HepG2 (cell line): Measurements from ENCODE around the gene MAPK8. TPM values are rescaled to one million over a fixed set of nuclear protein-coding genes. Genes with fewer than 3 reads are reported as not detected.

ENCODE experiments used
- ATAC-seq: fragments of 200-7000 bp; cut with Tn5 transposase; 3 replicates; pipeline ENCODE4 v1.9.1; 2020; ENCODE audit warnings: mild to moderate bottlenecking, moderate library complexity
- BruUV-seq: library from RNA; stranded (reverse); fragments of 400-500 nt; replicated peaks from 2 replicates; lab custom pipeline; 2021; lab: Mats Ljungman, UMichigan
- CTCF ChIA-PET: fragments of 300-600 bp; formaldehyde crosslinking; extraction: SDS; loops from one replicate; lab custom pipeline; 2021; ENCODE audit warnings: low total read pairs, inconsistent platforms, low intra/inter-chr PET ratio; lab: Yijun Ruan, JAX
- POLR2A ChIA-PET: fragments of 350-600 bp; sonication (Branson Sonifier 250); formaldehyde crosslinking; loops from one replicate; lab custom pipeline; 2020; ENCODE audit warnings: antibody characterized with exemption, inconsistent platforms; lab: Yijun Ruan, JAX
- DNase-seq: peaks from one replicate; pipeline ENCODE4 v3.0.0-alpha.2; 2015; ENCODE audit warnings: low spot score
- FAIRE-seq: peaks from 3 replicates; lab custom pipeline; 2011; peaks lifted over from hg19 to GRCh38; lab: Jason Lieb, UNC
- H2AFZ ChIP-seq: one replicate; pipeline ENCODE4 v1.6.1; 2011; ENCODE audit warnings: low read length, inconsistent platforms
- H3K27ac ChIP-seq: fragments of 300-600 bp; 3 replicates; pipeline ENCODE4 v1.8.0; 2011; ENCODE audit warnings: mixed run types, mild to moderate bottlenecking, mixed read lengths, low read length, inconsistent platforms; ENCODE audit not compliant: insufficient read depth; ENCODE audit errors: extremely low read length
- H3K27me3 ChIP-seq, 2 experiments: fragments of 200-600 bp in 1 of 2; 2 replicates in 1 of 2; 3 replicates in 1 of 2; pipeline versions ENCODE4 v1.6.0 to v1.8.0; 2011; ENCODE audit warnings: low read length in 2 of 2, mild to moderate bottlenecking in 2 of 2, moderate library complexity in 2 of 2, inconsistent platforms in 1 of 2; ENCODE audit not compliant: insufficient read depth in 2 of 2, control insufficient read depth in 1 of 2
- H3K36me3 ChIP-seq, 2 experiments: fragments of 200-600 bp in 1 of 2; replicated peaks in 1 of 2; 2 replicates in 1 of 2; 3 replicates in 1 of 2; pipeline versions ENCODE4 v1.5.1 to v1.8.0; 2011; ENCODE audit warnings: low read length in 2 of 2, inconsistent platforms in 1 of 2; ENCODE audit not compliant: insufficient read depth in 2 of 2, control insufficient read depth in 1 of 2
- H3K4me1 ChIP-seq: 2 replicates; pipeline ENCODE4 v1.5.1; 2012; ENCODE audit warnings: low read length, inconsistent platforms; ENCODE audit not compliant: insufficient read depth
- H3K4me2 ChIP-seq: 2 replicates; pipeline ENCODE4 v1.6.0; 2011; ENCODE audit warnings: low read depth, low read length, inconsistent platforms
- H3K4me3 ChIP-seq, 3 experiments: fragments of 200-600 bp in 1 of 3; sonication (generic), shearing (Covaris generic) in 1 of 3; replicated peaks in 1 of 3; 2 replicates each; pipeline ENCODE4 v1.5.1; 2011 to 2016; ENCODE audit warnings: low read length in 3 of 3, inconsistent platforms in 2 of 3, low read depth in 2 of 3, mild to moderate bottlenecking in 2 of 3, control low read depth in 1 of 3, mixed read lengths in 1 of 3; ENCODE audit not compliant: insufficient read depth in 1 of 3
- H3K79me2 ChIP-seq: one replicate; pipeline ENCODE4 v1.6.1; 2011; ENCODE audit warnings: low read length, inconsistent platforms; ENCODE audit not compliant: insufficient read depth
- H3K9ac ChIP-seq: 2 replicates; pipeline ENCODE4 v1.6.0; 2011; ENCODE audit warnings: mild to moderate bottlenecking, low read depth, low read length, inconsistent platforms; ENCODE audit not compliant: insufficient read depth
- H3K9me3 ChIP-seq: 2 replicates; pipeline ENCODE4 v1.5.1; 2012; ENCODE audit warnings: mild to moderate bottlenecking, low read length
- H4K20me1 ChIP-seq: 2 replicates; pipeline ENCODE4 v1.6.0; 2011; ENCODE audit warnings: inconsistent platforms, mild to moderate bottlenecking, low read length, moderate library complexity; ENCODE audit not compliant: insufficient read depth
- CCAR2 ChIP-seq: fragments of 200-400 bp; formaldehyde crosslinking; optimal IDR thresholded peaks from 2 replicates; pipeline ENCODE3; 2018; ENCODE audit warnings: low read depth, mild to moderate bottlenecking, low read length, moderate library complexity
- DR1 ChIP-seq: sonication (generic); formaldehyde crosslinking; IDR thresholded peaks from 2 replicates; pipeline ENCODE4 v1.8.0; 2021; ENCODE audit warnings: mild to moderate bottlenecking, missing genetic modification reagents, inconsistent platforms
- FOXA3 ChIP-seq: IDR thresholded peaks from 2 replicates; pipeline ENCODE4 v1.6.1; 2016; ENCODE audit warnings: missing genetic modification reagents, missing compliant biosample characterization
- HBP1 ChIP-seq: IDR thresholded peaks from 2 replicates; pipeline ENCODE4 v1.6.1; 2016; ENCODE audit warnings: low read depth, control low read depth
- IKZF1 ChIP-seq: fragments of 450-650 bp; IDR thresholded peaks from 2 replicates; pipeline ENCODE4 v1.7.1; 2016
- MIXL1 ChIP-seq: IDR thresholded peaks from 2 replicates; pipeline ENCODE4 v1.6.1; 2016
- MXD1 ChIP-seq: sonication (generic); formaldehyde crosslinking; IDR thresholded peaks from 2 replicates; pipeline ENCODE4 v1.4.0; 2020; ENCODE audit warnings: mild to moderate bottlenecking, missing genetic modification reagents
- NCOA2 ChIP-seq: sonication (generic); formaldehyde crosslinking; IDR thresholded peaks from 2 replicates; pipeline ENCODE4 v1.8.0; 2022; ENCODE audit warnings: inconsistent platforms
- NFYB ChIP-seq: sonication (generic); formaldehyde crosslinking; IDR thresholded peaks from 2 replicates; pipeline ENCODE4 v1.4.0; 2020; ENCODE audit warnings: missing genetic modification reagents
- PAF1 ChIP-seq: IDR thresholded peaks from 2 replicates; pipeline ENCODE4 v1.6.1; 2016; ENCODE audit warnings: missing genetic modification reagents, missing compliant biosample characterization
- PAWR ChIP-seq: sonication (generic); formaldehyde crosslinking; IDR thresholded peaks from 2 replicates; pipeline ENCODE4 v1.4.0; 2020; ENCODE audit warnings: missing genetic modification reagents, mild to moderate bottlenecking, borderline replicate concordance
- PAX8 ChIP-seq: sonication (generic); formaldehyde crosslinking; IDR thresholded peaks from 2 replicates; pipeline ENCODE4 v1.8.0; 2022; ENCODE audit warnings: mild to moderate bottlenecking, missing genetic modification reagents, borderline replicate concordance
- SP4 ChIP-seq: sonication (generic); formaldehyde crosslinking; IDR thresholded peaks from 2 replicates; pipeline ENCODE4 v1.8.1; 2023; ENCODE audit warnings: mild to moderate bottlenecking, missing genetic modification reagents
- ZEB1 ChIP-seq: IDR thresholded peaks from 2 replicates; pipeline ENCODE4 v1.6.1; 2012; ENCODE audit warnings: mild to moderate bottlenecking, low read depth, inconsistent platforms; ENCODE audit not compliant: insufficient replicate concordance
- ZFP62 ChIP-seq: sonication (generic); formaldehyde crosslinking; IDR thresholded peaks from 2 replicates; pipeline ENCODE4 v1.4.0; 2020; ENCODE audit warnings: missing genetic modification reagents
- ZNF569 ChIP-seq: sonication (generic); formaldehyde crosslinking; IDR thresholded peaks from 2 replicates; pipeline ENCODE4 v1.5.0; 2020; ENCODE audit warnings: mild to moderate bottlenecking, missing genetic modification reagents, moderate library complexity, borderline replicate concordance
- ZNF772 ChIP-seq: sonication (generic); formaldehyde crosslinking; IDR thresholded peaks from 2 replicates; pipeline ENCODE4 v1.5.0; 2020; ENCODE audit warnings: mild to moderate bottlenecking, missing genetic modification reagents
- ZSCAN21 ChIP-seq: sonication (generic); formaldehyde crosslinking; IDR thresholded peaks from 2 replicates; pipeline ENCODE4 v1.8.0; 2022; ENCODE audit warnings: mild to moderate bottlenecking, missing genetic modification reagents, moderate library complexity, borderline replicate concordance
- in situ Hi-C: cut with HindIII; loops from 2 replicates; pipeline ENCODE4 v1.10.0; 2017; ENCODE audit warnings: low pct_unique_long_range_greater_than_20kb; ENCODE audit not compliant: extremely low pct_ligation_motif_present
- intact Hi-C: fragments of 100-400 bp; cut with micrococcal nuclease; formaldehyde crosslinking; loops from one replicate; pipeline ENCODE4 v1.10.0; 2022; ENCODE audit not compliant: unreplicated experiment
- polyA plus RNA-seq, 8 experiments: library from polyadenylated mRNA; depleted of rRNA in 3 of 8; stranded (reverse) in 7 of 8; unstranded in 1 of 8; fragments of >200 nt; fragmentation: Illumina TruSeq in 4 of 8; extraction: Trizol in 4 of 8; gene quantifications; 2 replicates each; pipeline versions ENCODE4 v1.2.1 to v1.2.3, GENCODE V29; 2011 to 2016; ENCODE audit warnings: low read depth in 4 of 8, missing spikeins in 1 of 8, mixed read lengths in 1 of 8; ENCODE audit not compliant: insufficient read depth in 1 of 8
- total RNA-seq, 5 experiments: library from RNA; depleted of rRNA; stranded (reverse); fragments of >200 nt; fragmentation: Illumina TruSeq; extraction: Trizol; gene quantifications; 2 replicates each; pipeline ENCODE4 v1.2.3, GENCODE V29; 2016; ENCODE audit warnings: low read depth in 1 of 5
- TF ChIP-seq, protein P1 (sequence below): sonication (generic); formaldehyde crosslinking; IDR thresholded peaks from 2 replicates; pipeline ENCODE4 v1.4.0; 2020; ENCODE audit warnings: mild to moderate bottlenecking, missing genetic modification reagents

Gene MAPK8
- total and polyA plus RNA-seq, 2 of the 13 experiments (the other 11 are each of a cell fraction or from before 2014, with no cell fraction given), result 41.6 to 47.3 TPM

DNA sequence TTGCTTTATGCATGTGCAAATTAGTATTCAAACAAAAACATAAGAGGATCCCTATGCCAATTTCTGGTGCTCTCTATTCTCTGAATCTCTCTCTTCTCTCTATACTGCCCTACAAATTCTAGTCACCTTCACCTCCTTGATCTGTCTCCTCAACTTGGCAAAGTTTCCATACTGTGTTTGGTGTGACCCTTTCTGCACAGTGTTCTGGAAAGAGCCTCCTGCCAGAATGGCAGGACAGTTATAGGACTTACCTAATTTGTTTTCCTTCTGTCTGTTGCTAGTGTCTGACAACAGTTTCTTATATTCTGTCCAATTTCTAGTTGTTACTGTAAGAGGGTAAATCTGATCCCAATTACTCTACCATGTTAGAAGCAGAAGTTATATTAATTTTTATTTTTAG lies 34.3 kb downstream of the MAPK8 start:
- Histone ChIP-seq H3K79me2 (no peaks in the 10 kb centered on the region), H3K4me1 (no peaks in the 10 kb centered on the region), H3K4me3 (no peak overlapping the region), H3K27me3 (no peaks in the 10 kb centered on the region), H3K27ac (no peak overlapping the region), H3K36me3 (no peaks in the 10 kb centered on the region), H2AFZ (no peak overlapping the region), H3K9me3 (no peaks in the 10 kb centered on the region), H4K20me1 (no peaks in the 10 kb centered on the region), H3K9ac (no peak overlapping the region), H3K4me2 (no peak overlapping the region)
- no peak for FAIRE-seq
- no TSS peak for BruUV-seq
- in situ Hi-C loops, result no loop called here
- TF ChIP-seq SP4 (CRISPR knock-in tag) (no peak), PAWR (CRISPR knock-in tag) (no peak), ZEB1 (no peak), NFYB (CRISPR knock-in tag) (no peak), CCAR2 (no peak), IKZF1 (no peak), ZSCAN21 (no peak), HBP1 (CRISPR knock-in tag) (no peak), DR1 (CRISPR knock-in tag) (no peak), ZFP62 (CRISPR knock-in tag) (no peak), FOXA3 (CRISPR knock-in tag) (no peak), PAF1 (no peak), MXD1 (CRISPR knock-in tag) (no peak), PAX8 (CRISPR knock-in tag) (no peak), ZNF569 (CRISPR knock-in tag) (no peak), NCOA2 (CRISPR knock-in tag) (no peak), MIXL1 (CRISPR knock-in tag) (no peak), ZNF772 (CRISPR knock-in tag) (no peak)
- TF ChIP-seq, protein P1, sequence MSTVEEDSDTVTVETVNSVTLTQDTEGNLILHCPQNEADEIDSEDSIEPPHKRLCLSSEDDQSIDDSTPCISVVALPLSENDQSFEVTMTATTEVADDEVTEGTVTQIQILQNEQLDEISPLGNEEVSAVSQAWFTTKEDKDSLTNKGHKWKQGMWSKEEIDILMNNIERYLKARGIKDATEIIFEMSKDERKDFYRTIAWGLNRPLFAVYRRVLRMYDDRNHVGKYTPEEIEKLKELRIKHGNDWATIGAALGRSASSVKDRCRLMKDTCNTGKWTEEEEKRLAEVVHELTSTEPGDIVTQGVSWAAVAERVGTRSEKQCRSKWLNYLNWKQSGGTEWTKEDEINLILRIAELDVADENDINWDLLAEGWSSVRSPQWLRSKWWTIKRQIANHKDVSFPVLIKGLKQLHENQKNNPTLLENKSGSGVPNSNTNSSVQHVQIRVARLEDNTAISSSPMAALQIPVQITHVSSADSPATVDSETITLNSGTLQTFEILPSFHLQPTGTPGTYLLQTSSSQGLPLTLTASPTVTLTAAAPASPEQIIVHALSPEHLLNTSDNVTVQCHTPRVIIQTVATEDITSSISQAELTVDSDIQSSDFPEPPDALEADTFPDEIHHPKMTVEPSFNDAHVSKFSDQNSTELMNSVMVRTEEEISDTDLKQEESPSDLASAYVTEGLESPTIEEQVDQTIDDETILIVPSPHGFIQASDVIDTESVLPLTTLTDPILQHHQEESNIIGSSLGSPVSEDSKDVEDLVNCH (CRISPR knock-in tag), result no peak
- ATAC-seq, result no peak
- ChIA-PET CTCF (no interaction called here), POLR2A (no interaction called here)
- no peak for DNase-seq
- intact Hi-C loops, result no loop called here
